Cardiac muscle cell (in vitro differentiated cells and primary cell): ENCODE results near the gene VWA8. TPM values are rescaled to one million over a fixed set of nuclear protein-coding genes. Genes with fewer than 3 reads are reported as not detected.

Source experiments
- DNase-seq, 2 donors: peaks; one replicate each; pipeline versions ENCODE4 v3.0.0 to v3.0.0-alpha.2; 2010 to 2017; ENCODE audit warnings: low read depth in 1 of 2, low spot score in 1 of 2
- H3K27ac ChIP-seq: fragments of 200-600 bp; sonication (generic); 2 replicates; pipeline ENCODE4 v1.5.1; 2016
- H3K27me3 ChIP-seq: fragments of 200-600 bp; sonication (generic); 2 replicates; pipeline ENCODE4 v1.6.0; 2016; ENCODE audit warnings: control low read depth
- H3K36me3 ChIP-seq: fragments of 200-600 bp; sonication (generic); 2 replicates; pipeline ENCODE4 v1.5.1; 2016; ENCODE audit warnings: control low read depth
- H3K4me1 ChIP-seq: fragments of 200-600 bp; sonication (generic); 2 replicates; pipeline ENCODE4 v1.8.1; 2017; ENCODE audit warnings: low read depth, mild to moderate bottlenecking, mixed run types
- H3K4me3 ChIP-seq: fragments of 200-600 bp; sonication (generic); 2 replicates; pipeline ENCODE4 v1.5.1; 2016; ENCODE audit warnings: mild to moderate bottlenecking
- H3K9me3 ChIP-seq: fragments of 200-600 bp; sonication (generic); 2 replicates; pipeline ENCODE4 v1.5.1; 2017; ENCODE audit warnings: low read depth, mild to moderate bottlenecking, control low read depth
- polyA plus RNA-seq: library from polyadenylated mRNA; unstranded; fragments of >200 nt; fragmentation: Nextera tagmentation; extraction: Ambion mirVana; gene quantifications from 2 replicates; pipeline ENCODE4 v1.2.1, GENCODE V29; 2016
- total RNA-seq: library from RNA; depleted of rRNA; stranded (reverse); fragments of >200 nt; gene quantifications from 2 replicates; pipeline ENCODE4 v1.2.3, GENCODE V29; 2016
- TF ChIP-seq, protein P1 (sequence below): IDR thresholded peaks from 2 replicates; pipeline ENCODE4 v1.5.1; 2012; ENCODE audit warnings: low read depth, mild to moderate bottlenecking, low read length

VWA8 gene
- total RNA-seq, result 16.7 and 22.9 TPM in 2 replicates
- polyA plus RNA-seq, result 8.4 and 9.4 TPM in 2 replicates

DNA sequence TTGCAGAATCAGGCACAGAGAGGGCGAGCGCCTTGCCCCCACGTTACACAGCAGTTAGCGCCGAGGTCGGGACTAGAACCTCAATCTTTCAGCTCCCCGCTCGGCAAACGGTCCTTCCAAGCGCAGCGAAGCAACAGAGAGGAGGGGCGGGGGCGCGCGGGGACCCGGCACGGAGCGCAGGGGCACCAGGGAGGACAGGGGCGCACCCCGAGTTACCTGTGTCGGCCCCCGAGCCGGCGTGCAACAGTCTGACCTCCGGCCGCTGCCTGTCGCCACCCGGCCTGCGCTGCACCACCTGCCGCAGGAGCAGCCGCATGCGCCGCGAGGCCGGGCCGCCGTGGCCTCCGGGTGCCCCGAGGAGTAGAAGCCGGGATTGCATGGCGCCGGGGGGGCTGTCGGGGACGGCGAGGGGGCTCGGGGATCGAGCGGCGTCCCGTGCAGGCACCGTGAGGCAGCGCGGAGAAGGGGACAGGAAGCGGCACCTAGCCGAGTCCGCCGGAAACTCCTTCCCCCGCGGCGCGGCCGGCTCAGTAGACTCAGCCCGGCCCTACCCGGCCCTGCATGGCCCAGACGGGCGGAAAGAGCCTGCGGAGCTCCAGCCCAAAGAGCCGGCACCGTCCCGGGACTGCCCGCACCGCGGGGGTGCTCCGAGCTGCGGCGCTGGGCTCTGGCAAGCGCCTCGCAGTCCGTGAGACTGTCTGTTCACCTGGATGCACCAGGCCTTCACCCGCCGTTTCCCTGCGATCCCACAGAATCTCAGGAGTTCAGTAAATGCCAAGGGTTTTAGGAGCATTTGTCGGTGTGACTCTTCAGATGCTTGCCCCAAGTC lies at the start of gene VWA8:
Gene VWA8 (minus strand): TSS at position 473 of the 829 bp plus-strand sequence. CDS start 94 bp downstream, at position 379.
- peak; percentile 82 to 88 for DNase-seq
- H3K4me1 ChIP-seq, result peaks cover 16% of the 10 kb centered on the region
- peak within 1 kb of the TSS; percentile 97 for H3K27ac ChIP-seq
- H3K36me3 ChIP-seq, result no peaks in the 10 kb centered on the region
- no peaks in the 10 kb centered on the region for H3K27me3 ChIP-seq
- H3K9me3 ChIP-seq, result no peaks in the 10 kb centered on the region
- peak within 1 kb of the TSS; percentile 83 for H3K4me3 ChIP-seq
- TF ChIP-seq, protein P1, sequence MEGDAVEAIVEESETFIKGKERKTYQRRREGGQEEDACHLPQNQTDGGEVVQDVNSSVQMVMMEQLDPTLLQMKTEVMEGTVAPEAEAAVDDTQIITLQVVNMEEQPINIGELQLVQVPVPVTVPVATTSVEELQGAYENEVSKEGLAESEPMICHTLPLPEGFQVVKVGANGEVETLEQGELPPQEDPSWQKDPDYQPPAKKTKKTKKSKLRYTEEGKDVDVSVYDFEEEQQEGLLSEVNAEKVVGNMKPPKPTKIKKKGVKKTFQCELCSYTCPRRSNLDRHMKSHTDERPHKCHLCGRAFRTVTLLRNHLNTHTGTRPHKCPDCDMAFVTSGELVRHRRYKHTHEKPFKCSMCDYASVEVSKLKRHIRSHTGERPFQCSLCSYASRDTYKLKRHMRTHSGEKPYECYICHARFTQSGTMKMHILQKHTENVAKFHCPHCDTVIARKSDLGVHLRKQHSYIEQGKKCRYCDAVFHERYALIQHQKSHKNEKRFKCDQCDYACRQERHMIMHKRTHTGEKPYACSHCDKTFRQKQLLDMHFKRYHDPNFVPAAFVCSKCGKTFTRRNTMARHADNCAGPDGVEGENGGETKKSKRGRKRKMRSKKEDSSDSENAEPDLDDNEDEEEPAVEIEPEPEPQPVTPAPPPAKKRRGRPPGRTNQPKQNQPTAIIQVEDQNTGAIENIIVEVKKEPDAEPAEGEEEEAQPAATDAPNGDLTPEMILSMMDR, result no peak

DNA sequence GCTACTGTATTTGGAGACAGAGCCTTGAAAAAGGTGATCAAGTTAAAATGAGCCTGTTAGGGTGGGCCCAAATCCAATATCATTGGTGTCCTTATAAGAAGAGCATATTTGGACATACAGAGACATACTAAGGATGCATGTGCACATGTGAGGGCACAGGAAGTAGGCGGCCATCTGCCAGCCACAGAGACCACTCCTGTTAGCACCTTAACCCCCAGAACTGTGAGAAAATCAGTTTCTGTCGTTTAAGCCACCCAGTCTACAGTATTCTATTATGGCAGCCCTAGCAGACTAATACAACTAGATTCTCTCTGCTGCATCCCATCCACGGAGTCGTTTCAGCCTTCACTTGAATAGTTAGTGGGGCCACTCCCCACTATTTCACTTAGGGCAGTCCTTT lies 48.1 kb upstream of the VWA8 start:
- TF ChIP-seq, protein P1, result no peak
- Histone ChIP-seq H3K27ac (no peak overlapping the region), H3K36me3 (no peaks in the 10 kb centered on the region), H3K27me3 (no peaks in the 10 kb centered on the region), H3K4me3 (no peak overlapping the region), H3K4me1 (no peaks in the 10 kb centered on the region), H3K9me3 (no peaks in the 10 kb centered on the region)
- DNase-seq, result no peak

DNA sequence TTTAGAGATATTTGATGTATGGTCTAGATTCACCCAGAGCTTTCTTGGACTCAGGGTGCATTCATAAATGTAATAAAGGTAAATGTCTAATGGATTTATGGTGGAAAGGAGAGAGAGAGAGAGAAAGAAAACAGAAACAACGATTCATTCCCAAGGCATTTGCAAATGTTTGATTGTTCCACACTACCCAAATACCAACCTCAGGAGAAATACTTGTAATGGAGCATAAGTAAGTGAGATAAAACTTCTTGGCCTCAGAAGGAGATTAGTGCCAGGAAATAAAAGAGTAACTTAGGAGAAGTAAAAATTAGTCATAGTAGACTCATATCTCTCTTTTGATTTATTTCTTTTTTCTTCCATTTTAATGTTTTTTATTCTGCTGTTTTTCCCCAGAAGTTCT lies 46.9 kb upstream of the VWA8 start:
- H3K9me3 ChIP-seq, result no peaks in the 10 kb centered on the region
- H3K4me1 ChIP-seq, result no peaks in the 10 kb centered on the region
- H3K27ac ChIP-seq, result no peak overlapping the region
- no peaks in the 10 kb centered on the region for H3K36me3 ChIP-seq
- TF ChIP-seq, protein P1, result no peak
- no peak overlapping the region for H3K4me3 ChIP-seq
- no peaks in the 10 kb centered on the region for H3K27me3 ChIP-seq
- peak in 1 of 2 donors; percentile 69 for DNase-seq

DNA sequence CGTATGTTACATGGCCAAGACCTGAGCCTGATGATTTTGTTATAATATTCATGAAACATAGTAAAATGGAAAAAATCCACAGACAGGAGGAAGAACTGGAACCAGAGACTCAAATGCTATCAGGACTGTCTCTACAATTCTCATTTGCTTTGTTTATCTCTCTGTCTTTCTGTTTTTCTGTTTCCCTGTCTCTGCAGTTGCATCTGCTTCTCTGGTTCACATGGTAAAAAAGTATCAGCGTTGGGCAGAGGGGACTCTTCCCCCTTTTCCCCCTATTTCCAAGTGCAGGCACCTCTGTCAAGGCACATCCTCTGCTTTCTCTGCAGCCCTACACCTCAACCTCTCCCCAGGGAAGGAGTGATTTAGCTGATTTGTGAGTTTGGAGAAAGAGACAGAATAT lies 41.2 kb upstream of the VWA8 start:
- no peaks in the 10 kb centered on the region for H3K4me1 ChIP-seq
- no peak overlapping the region for H3K4me3 ChIP-seq
- no peaks in the 10 kb centered on the region for H3K36me3 ChIP-seq
- no peak for DNase-seq
- H3K27me3 ChIP-seq, result no peaks in the 10 kb centered on the region
- TF ChIP-seq, protein P1, result no peak
- no peaks in the 10 kb centered on the region for H3K9me3 ChIP-seq
- peak overlapping the region; percentile 6 for H3K27ac ChIP-seq

DNA sequence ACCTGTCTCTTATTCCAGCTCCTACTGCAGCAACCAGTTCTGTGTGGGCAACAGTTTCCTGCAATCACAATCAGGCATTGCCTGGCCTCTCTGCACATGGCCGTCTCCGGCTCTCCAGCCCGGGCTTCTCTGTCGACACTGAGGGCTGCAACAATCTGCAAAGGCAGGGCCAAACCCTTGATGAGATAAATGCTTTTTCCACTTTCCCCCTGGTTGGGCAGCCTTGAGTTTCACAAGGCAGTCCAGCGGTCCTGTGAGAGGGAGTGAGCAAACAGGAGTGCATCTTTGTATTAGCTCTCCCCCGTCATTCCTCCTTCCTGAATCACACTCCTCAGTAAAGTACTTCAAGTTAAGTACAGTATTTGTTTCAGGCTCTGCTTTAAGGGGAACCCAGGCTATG lies 40.7 kb upstream of the VWA8 start:
- Histone ChIP-seq H3K27me3 (no peaks in the 10 kb centered on the region), H3K9me3 (no peaks in the 10 kb centered on the region), H3K27ac (peak overlapping the region; percentile 6), H3K4me1 (no peaks in the 10 kb centered on the region), H3K4me3 (no peak overlapping the region), H3K36me3 (no peaks in the 10 kb centered on the region)
- TF ChIP-seq, protein P1, result no peak
- peak; percentile 45 to 96 for DNase-seq
